GM10248 (cell line): Measurements from ENCODE around the gene TOR1AIP2.

Experiments
- CTCF ChIA-PET: fragments of 300-600 bp; sonication (Branson Sonifier 250); formaldehyde crosslinking; extraction: SDS; loops from one replicate; lab custom pipeline; 2021; ENCODE audit warnings: antibody characterized with exemption; lab: Yijun Ruan, JAX
- POLR2A ChIA-PET: fragments of 350-650 bp; sonication (Branson Sonifier 250); formaldehyde crosslinking; extraction: SDS; loops from one replicate; lab custom pipeline; 2020; ENCODE audit warnings: antibody characterized with exemption; lab: Yijun Ruan, JAX
- DNase-seq: peaks from one replicate; pipeline ENCODE4 v3.0.0; 2012; ENCODE audit errors: extremely low spot score
- TF ChIP-seq, protein P1 (sequence below): IDR thresholded peaks from 2 replicates; pipeline ENCODE4 v1.5.1; 2012; ENCODE audit warnings: mild to moderate bottlenecking, low read depth; ENCODE audit errors: extremely low read depth, missing control alignments, control extremely low read depth

Gene TOR1AIP2

DNA sequence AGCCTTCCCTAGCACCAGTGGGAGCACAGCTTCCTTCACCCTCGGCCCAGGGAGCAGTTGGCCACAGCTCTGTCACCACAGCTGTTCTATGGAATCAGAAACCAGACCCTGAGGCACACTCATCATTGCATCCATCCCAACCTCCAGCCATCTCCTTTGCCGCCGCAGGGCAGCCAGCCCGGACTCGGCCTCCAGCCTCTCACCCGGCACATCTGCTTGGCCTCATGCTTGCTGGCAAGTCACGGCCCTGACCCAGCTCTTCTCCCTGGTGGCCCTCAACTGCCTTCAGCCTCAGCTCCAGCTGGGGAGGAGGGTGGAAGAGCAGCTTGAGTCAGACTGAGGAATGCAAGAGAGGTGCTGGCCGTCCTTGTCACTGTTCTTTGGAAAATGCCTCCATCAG lies 59.8 kb downstream of the TOR1AIP2 start:
- TF ChIP-seq, protein P1, sequence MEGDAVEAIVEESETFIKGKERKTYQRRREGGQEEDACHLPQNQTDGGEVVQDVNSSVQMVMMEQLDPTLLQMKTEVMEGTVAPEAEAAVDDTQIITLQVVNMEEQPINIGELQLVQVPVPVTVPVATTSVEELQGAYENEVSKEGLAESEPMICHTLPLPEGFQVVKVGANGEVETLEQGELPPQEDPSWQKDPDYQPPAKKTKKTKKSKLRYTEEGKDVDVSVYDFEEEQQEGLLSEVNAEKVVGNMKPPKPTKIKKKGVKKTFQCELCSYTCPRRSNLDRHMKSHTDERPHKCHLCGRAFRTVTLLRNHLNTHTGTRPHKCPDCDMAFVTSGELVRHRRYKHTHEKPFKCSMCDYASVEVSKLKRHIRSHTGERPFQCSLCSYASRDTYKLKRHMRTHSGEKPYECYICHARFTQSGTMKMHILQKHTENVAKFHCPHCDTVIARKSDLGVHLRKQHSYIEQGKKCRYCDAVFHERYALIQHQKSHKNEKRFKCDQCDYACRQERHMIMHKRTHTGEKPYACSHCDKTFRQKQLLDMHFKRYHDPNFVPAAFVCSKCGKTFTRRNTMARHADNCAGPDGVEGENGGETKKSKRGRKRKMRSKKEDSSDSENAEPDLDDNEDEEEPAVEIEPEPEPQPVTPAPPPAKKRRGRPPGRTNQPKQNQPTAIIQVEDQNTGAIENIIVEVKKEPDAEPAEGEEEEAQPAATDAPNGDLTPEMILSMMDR: no peak
- DNase-seq: no peak
- ChIA-PET CTCF (interaction anchor here (1.6 to 21.5 kb wide), 3 partner anchors 7 to 112 kb away, joined by 4 to 647 read pairs (median 269); no protein-coding TSS in a partner anchor), POLR2A (no interaction called here)

DNA sequence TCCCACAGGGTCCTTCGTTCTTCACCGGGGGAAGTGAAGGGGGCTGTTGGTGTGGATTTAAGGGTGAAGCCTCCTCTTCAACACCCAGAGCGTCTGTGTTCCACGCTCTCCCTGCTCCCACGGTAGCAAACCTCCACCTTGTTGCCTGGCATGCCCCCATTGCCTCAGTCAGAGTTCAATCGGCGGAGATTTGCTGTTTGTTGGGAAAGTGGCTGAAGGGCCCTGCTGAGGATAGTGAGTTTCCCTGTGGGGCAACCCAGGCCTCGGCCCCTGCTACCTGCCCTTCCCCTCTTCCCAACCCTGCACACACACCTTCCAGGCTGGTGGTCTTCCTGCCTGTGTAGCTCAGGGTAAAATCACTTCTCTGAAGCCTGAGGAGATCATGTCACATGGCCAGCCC lies 60.5 kb downstream of the TOR1AIP2 start:
- no peak for DNase-seq
- ChIA-PET POLR2A (interaction anchor here (0.6 kb wide), 1 partner anchor 523 kb away, joined by 5 read pairs; the partner anchor contains the start of gene SOAT1), CTCF (interaction anchor here (0.8 to 21.5 kb wide), 6 partner anchors 7 to 111 kb away, joined by 3 to 647 read pairs (median 238); no protein-coding TSS in a partner anchor)
- TF ChIP-seq, protein P1: no peak

GRCh38 chr1:179816196-179816960 lies 61.2 kb downstream of the TOR1AIP2 start:
- POLR2A ChIA-PET: interaction anchor here (0.6 kb wide), 1 partner anchor 240 kb away, joined by 5 read pairs; no protein-coding TSS in a partner anchor
- TF ChIP-seq, protein P1: no peak
- CTCF ChIA-PET: interaction anchor here (0.8 to 21.5 kb wide), 8 partner anchors 6 to 110 kb away, joined by 3 to 647 read pairs (median 115); no protein-coding TSS in a partner anchor
- DNase-seq: no peak

DNA sequence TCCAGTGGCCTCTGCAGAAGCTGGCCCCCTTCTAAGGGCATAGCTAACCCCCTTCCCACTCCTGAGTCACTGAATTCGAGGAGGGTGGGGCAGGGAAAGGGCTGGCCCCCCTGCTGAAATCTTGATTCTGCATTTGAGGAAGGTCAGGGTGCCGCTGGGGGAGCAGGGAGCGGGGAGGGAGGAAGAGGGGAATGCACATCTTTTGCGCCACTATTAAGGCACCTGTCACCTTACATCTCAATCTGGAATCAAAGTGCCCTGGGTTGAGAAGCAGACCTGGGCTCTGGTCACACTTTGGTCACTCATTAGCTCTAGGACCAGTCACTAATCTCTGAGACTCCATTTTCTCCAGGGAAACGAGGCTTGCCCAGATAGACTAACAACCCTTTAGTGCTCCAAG lies 62.0 kb downstream of the TOR1AIP2 start:
- POLR2A ChIA-PET: interaction anchor here (0.6 kb wide), 1 partner anchor 240 kb away, joined by 5 read pairs; no protein-coding TSS in a partner anchor
- no peak for DNase-seq
- CTCF ChIA-PET: interaction anchor here (0.8 to 21.5 kb wide), 30 partner anchors 5 to 737 kb away, joined by 3 to 647 read pairs (median 6); partner anchors contain the start of gene TOR3A
- TF ChIP-seq, protein P1: no peak

GRCh38 chr1:179814546-179814838 lies 63.1 kb downstream of the TOR1AIP2 start:
- ChIA-PET CTCF (interaction anchor here (0.6 to 21.5 kb wide), 67 partner anchors 4 to 1756 kb away, joined by 3 to 647 read pairs (median 5); partner anchors contain the start of gene TOR3A), POLR2A (interaction anchor here (0.6 to 1.3 kb wide), 2 partner anchors 28 to 105 kb away, joined by 3 to 6 read pairs; no protein-coding TSS in a partner anchor)
- DNase-seq: no peak
- TF ChIP-seq, protein P1: no peak
